H1 (cell line): ENCODE measurements around the gene STK32A. TPM values are rescaled to one million over a fixed set of nuclear protein-coding genes. Genes with fewer than 3 reads are reported as not detected.

Source experiments
- CTCF ChIA-PET: fragments of 300-600 bp; sonication (Branson Sonifier 250); formaldehyde crosslinking; loops from one replicate; lab custom pipeline; 2021; ENCODE audit not compliant: partially characterized antibody; lab: Charles Lee
- POLR2A ChIA-PET: fragments of 300-600 bp; sonication (Branson Sonifier 250); formaldehyde crosslinking; loops from one replicate; lab custom pipeline; 2021; ENCODE audit warnings: inconsistent platforms; ENCODE audit not compliant: partially characterized antibody; lab: Charles Lee
- DNase-seq, 2 experiments: peaks; one replicate each; pipeline versions ENCODE4 v3.0.0 to v3.0.0-alpha.2; 2010 to 2022; ENCODE audit warnings: low spot score in 2 of 2, low read depth in 1 of 2, mixed read lengths in 1 of 2
- FAIRE-seq: peaks from 2 replicates; lab custom pipeline; 2011; peaks lifted over from hg19 to GRCh38; lab: Jason Lieb, UNC
- H2AFZ ChIP-seq: 2 replicates; pipeline ENCODE4 v1.8.1; 2012; ENCODE audit warnings: low read length, inconsistent platforms
- H2AK5ac ChIP-seq: 2 replicates; pipeline ENCODE4 v1.6.1; 2013; ENCODE audit warnings: low read depth, low read length
- H2BK120ac ChIP-seq: replicated peaks from 2 replicates; pipeline ENCODE3; 2013; ENCODE audit warnings: low read depth, low read length, inconsistent platforms
- H2BK12ac ChIP-seq: 2 replicates; pipeline ENCODE4 v1.6.1; 2013; ENCODE audit warnings: low read depth, low read length
- H2BK15ac ChIP-seq: 2 replicates; pipeline ENCODE4 v1.6.1; 2013; ENCODE audit warnings: low read length
- H2BK20ac ChIP-seq: 2 replicates; pipeline ENCODE4 v1.6.1; 2013; ENCODE audit warnings: low read length
- H2BK5ac ChIP-seq: 2 replicates; pipeline ENCODE4 v1.6.1; 2013; ENCODE audit warnings: low read depth, low read length
- H3K14ac ChIP-seq: 2 replicates; pipeline ENCODE4 v1.6.1; 2013; ENCODE audit warnings: inconsistent platforms; ENCODE audit not compliant: insufficient read length
- H3K18ac ChIP-seq: 2 replicates; pipeline ENCODE4 v1.6.1; 2013; ENCODE audit warnings: low read length; ENCODE audit errors: extremely low read depth
- H3K23ac ChIP-seq: 2 replicates; pipeline ENCODE4 v1.6.1; 2013; ENCODE audit warnings: inconsistent platforms; ENCODE audit not compliant: insufficient read length
- H3K23me2 ChIP-seq: 2 replicates; pipeline ENCODE4 v1.6.1; 2013; ENCODE audit warnings: low read depth, low read length
- H3K27ac ChIP-seq: 2 replicates; pipeline ENCODE4 v1.6.1; 2011; ENCODE audit warnings: low read depth, low read length, inconsistent platforms
- H3K27me3 ChIP-seq, 4 experiments: replicated peaks in 1 of 4; 1 replicate in 1 of 4; 2 replicates in 3 of 4; pipeline versions ENCODE4 v1.6.1 to v1.8.1; 2011 to 2013; ENCODE audit warnings: low read length in 3 of 4, mild to moderate bottlenecking in 3 of 4, inconsistent platforms in 2 of 4, mixed read lengths in 2 of 4, moderate library complexity in 1 of 4; ENCODE audit not compliant: control insufficient read depth in 3 of 4, insufficient read depth in 3 of 4; ENCODE audit errors: extremely low read depth in 1 of 4
- H3K36me3 ChIP-seq, 4 experiments: 2 replicates each; pipeline versions ENCODE4 v1.6.1 to v1.8.1; 2011 to 2013; ENCODE audit warnings: mild to moderate bottlenecking in 4 of 4, low read length in 3 of 4, moderate library complexity in 2 of 4, control low read depth in 1 of 4, inconsistent platforms in 1 of 4; ENCODE audit not compliant: insufficient read depth in 4 of 4, control insufficient read depth in 2 of 4
- H3K4ac ChIP-seq: replicated peaks from 2 replicates; pipeline ENCODE3; 2013; ENCODE audit warnings: low read length, low read depth, mixed read lengths, inconsistent platforms; ENCODE audit not compliant: insufficient read length
- H3K4me1 ChIP-seq, 4 experiments: replicated peaks in 1 of 4; 1 replicate in 1 of 4; 2 replicates in 3 of 4; pipeline versions ENCODE4 v1.6.1 to v1.8.1; 2011 to 2013; ENCODE audit warnings: low read length in 3 of 4, inconsistent platforms in 2 of 4, mixed read lengths in 1 of 4; ENCODE audit not compliant: insufficient read depth in 4 of 4, control insufficient read depth in 3 of 4
- H3K4me2 ChIP-seq, 2 experiments: 2 replicates each; pipeline versions ENCODE4 v1.6.1 to v1.8.1; 2011 to 2013; ENCODE audit warnings: low read depth in 2 of 2, low read length in 2 of 2, control low read depth in 1 of 2, inconsistent platforms in 1 of 2, mild to moderate bottlenecking in 1 of 2; ENCODE audit not compliant: insufficient read depth in 1 of 2
- H3K4me3 ChIP-seq, 4 experiments: fragments of 200-600, 300-600 bp in 1 of 4; sonication (generic), shearing (Covaris generic), sonication (Bioruptor Twin) in 1 of 4; 2 replicates each; pipeline versions ENCODE4 v1.5.1 to v1.8.1; 2011 to 2016; ENCODE audit warnings: low read length in 4 of 4, low read depth in 3 of 4, control low read depth in 2 of 4, inconsistent platforms in 2 of 4, mild to moderate bottlenecking in 2 of 4, mixed read lengths in 1 of 4, moderate library complexity in 1 of 4; ENCODE audit not compliant: insufficient read depth in 2 of 4; ENCODE audit errors: extremely low read depth in 1 of 4
- H3K56ac ChIP-seq: replicated peaks from 2 replicates; pipeline ENCODE3; 2013; ENCODE audit warnings: low read depth, mild to moderate bottlenecking, mixed read lengths, low read length, inconsistent platforms; ENCODE audit not compliant: insufficient read length
- H3K79me1 ChIP-seq: 2 replicates; pipeline ENCODE4 v1.6.1; 2013; ENCODE audit warnings: low read depth, low read length, control low read depth
- H3K79me2 ChIP-seq, 2 experiments: 2 replicates each; pipeline versions ENCODE4 v1.6.1 to v1.8.1; 2012 to 2013; ENCODE audit warnings: low read length in 2 of 2, mild to moderate bottlenecking in 2 of 2, inconsistent platforms in 1 of 2; ENCODE audit not compliant: insufficient read depth in 2 of 2, control insufficient read depth in 1 of 2
- H3K9ac ChIP-seq, 4 experiments: replicated peaks in 1 of 4; 1 replicate in 1 of 4; 2 replicates in 3 of 4; pipeline versions ENCODE4 v1.6.1 to v1.8.1; 2011 to 2013; ENCODE audit warnings: low read depth in 3 of 4, low read length in 3 of 4, control low read depth in 2 of 4, mild to moderate bottlenecking in 2 of 4, moderate library complexity in 2 of 4, inconsistent platforms in 1 of 4; ENCODE audit errors: extremely low read depth in 1 of 4
- H3K9me3 ChIP-seq, 2 experiments: 2 replicates each; pipeline versions ENCODE4 v1.6.1 to v1.8.1; 2012 to 2013; ENCODE audit warnings: mild to moderate bottlenecking in 2 of 2, moderate library complexity in 2 of 2, control low read depth in 1 of 2, inconsistent platforms in 1 of 2, low read depth in 1 of 2, low read length in 1 of 2, mixed read lengths in 1 of 2; ENCODE audit not compliant: insufficient read depth in 2 of 2
- H4K20me1 ChIP-seq, 2 experiments: replicated peaks in 1 of 2; 2 replicates each; pipeline versions ENCODE3 to v1.8.1; 2011 to 2013; ENCODE audit warnings: inconsistent platforms in 2 of 2, low read length in 2 of 2, mild to moderate bottlenecking in 1 of 2; ENCODE audit not compliant: insufficient read depth in 2 of 2, control insufficient read depth in 1 of 2
- H4K5ac ChIP-seq: 2 replicates; pipeline ENCODE4 v1.6.1; 2013; ENCODE audit warnings: low read length, low read depth, mixed read lengths, inconsistent platforms; ENCODE audit not compliant: insufficient read length
- H4K8ac ChIP-seq: 2 replicates; pipeline ENCODE4 v1.8.0; 2013; ENCODE audit warnings: mild to moderate bottlenecking, moderate library complexity, low read length, inconsistent platforms; ENCODE audit not compliant: insufficient read depth; ENCODE audit errors: extremely low read depth
- H4K91ac ChIP-seq: replicated peaks from 2 replicates; pipeline ENCODE3; 2013; ENCODE audit warnings: low read length, mixed read lengths, inconsistent platforms; ENCODE audit not compliant: insufficient read length
- ATF2 ChIP-seq: IDR thresholded peaks from 2 replicates; pipeline ENCODE4 v1.6.1; 2012; ENCODE audit warnings: low read length, inconsistent platforms
- BCL11A ChIP-seq, 2 experiments: IDR thresholded peaks; one replicate each; pipeline ENCODE4 v1.6.1; 2011; ENCODE audit warnings: low read depth in 2 of 2, low read length in 2 of 2, mild to moderate bottlenecking in 2 of 2
- CHD1 ChIP-seq: IDR thresholded peaks from 2 replicates; pipeline ENCODE4 v1.6.1; 2012; ENCODE audit warnings: low read depth, low read length, improper control_type of control experiment
- NRF1 ChIP-seq: IDR thresholded peaks from 2 replicates; pipeline ENCODE4 v1.6.1; 2011; ENCODE audit warnings: mild to moderate bottlenecking, low read depth, low read length, improper control_type of control experiment
- RBBP5 ChIP-seq: IDR thresholded peaks from 2 replicates; pipeline ENCODE4 v1.7.1; 2012; ENCODE audit warnings: low read depth, mild to moderate bottlenecking, inconsistent platforms, low read length, moderate library complexity, borderline replicate concordance
- RNF2 ChIP-seq: fragments of 200-900, 300-1000 bp; sonication (generic); IDR thresholded peaks from 2 replicates; pipeline ENCODE4 v1.7.1; 2016; ENCODE audit warnings: borderline replicate concordance, low read depth, mild to moderate bottlenecking, antibody characterized with exemption, low read length; ENCODE audit not compliant: poor library complexity, severe bottlenecking; ENCODE audit errors: missing control alignments
- TCF12 ChIP-seq: IDR thresholded peaks from 2 replicates; pipeline ENCODE4 v1.6.1; 2011; ENCODE audit warnings: low read depth, mild to moderate bottlenecking, low read length
- WGBS, 2 experiments: shearing (Covaris generic) in 1 of 2; methylation state at CpG; one replicate each; pipeline versions ENCODE4 v1.1.6 to v1.1.7; 2013 to 2015; ENCODE audit warnings: low lambda C conversion rate in 2 of 2, mixed read lengths in 2 of 2, inconsistent platforms in 1 of 2, low coverage in 1 of 2, missing lambda C conversion rate in 1 of 2; ENCODE audit not compliant: insufficient replicate concordance in 2 of 2, insufficient coverage in 1 of 2, insufficient read length in 1 of 2; ENCODE audit errors: extremely low coverage in 1 of 2, missing lambda C conversion rate in 1 of 2; 5-methylcytosine and 5-hydroxymethylcytosine counted together
- polyA plus RNA-seq, 7 experiments: library from polyadenylated mRNA; depleted of rRNA in 3 of 7; stranded (reverse) in 5 of 7; unstranded in 2 of 7; fragments of >200 nt in 5 of 7; fragments of 200-250 nt in 2 of 7; gene quantifications; 1 replicate in 5 of 7; 2 replicates in 1 of 7; 4 replicates in 1 of 7; pipeline versions ENCODE4 v1.2.1 to v1.2.3, GENCODE V29; 2011 to 2013; ENCODE audit warnings: missing spikeins in 2 of 7, mixed read lengths in 2 of 7
- total RNA-seq: library from RNA; stranded (reverse); fragmentation: NEBNext Ultra II Directional; extraction: Animal tissue kit (Norgen Biotek cat#: 25700); gene quantifications from 2 replicates; pipeline ENCODE4 v1.2.1, GENCODE V29; 2021

Gene STK32A
- total and polyA plus RNA-seq, 2 of the 8 experiments (the other 6 are each of a cell fraction or from before 2014, with no cell fraction given): 1.3 to 2.5 TPM

- Histone ChIP-seq H2AFZ (no peak overlapping the region), H3K23me2 (no peaks in the 10 kb centered on the region), H3K79me1 (no peaks in the 10 kb centered on the region), H2BK20ac (no peak overlapping the region), H3K4ac (no peak overlapping the region), H2BK12ac (no peak overlapping the region), H3K4me3 (no peak overlapping the region), H3K79me2 (no peaks in the 10 kb centered on the region), H3K27ac (no peak overlapping the region), H3K14ac (no peak overlapping the region), H3K18ac (no peak overlapping the region), H2BK5ac (no peak overlapping the region), H2AK5ac (no peak overlapping the region), H2BK15ac (no peak overlapping the region), H3K9me3 (no peaks in the 10 kb centered on the region), H4K8ac (no peak overlapping the region), H4K91ac (no peak overlapping the region), H3K4me1 (peaks cover 0 to 2% (median 0%) of the 10 kb centered on the region in 4 experiments; a peak in 1 of 7 replicates), H2BK120ac (no peak overlapping the region), H3K27me3 (no peaks in the 10 kb centered on the region), H4K20me1 (no peaks in the 10 kb centered on the region), H3K56ac (no peak overlapping the region), H3K9ac (no peak overlapping the region), H3K36me3 (no peaks in the 10 kb centered on the region), H3K23ac (no peak overlapping the region), H4K5ac (no peak overlapping the region), H3K4me2 (no peak overlapping the region)
- ChIA-PET POLR2A (no interaction called here), CTCF (interaction anchor here (0.6 to 7.0 kb wide), 8 partner anchors 21 to 839 kb away, joined by 3 to 94 read pairs (median 4); no protein-coding TSS in a partner anchor)
- FAIRE-seq (no peak), DNase-seq (no peak)
- TF ChIP-seq BCL11A (IDR thresholded peaks at IDR 0.05; ENCODE audit: low read depth in 2 of 2, low read length in 2 of 2) (no peak), TCF12 (no peak), RNF2 (no peak), RBBP5 (no peak), NRF1 (no peak), CHD1 (no peak), ATF2 (no peak)
- 92% methylated on average over 1 of the region's 1 CpG; no CpG with 5 or more reads in 1 of the 2 experiments for WGBS, 2 experiments
These were observed 137.4 kb downstream of the STK32A start for GRCh38 chr5:147372191-147372590.
